NCI-H526 treated with DMSO at 0.1 percent for 48 hours (cell line): ENCODE data around the gene TACR2.

Experiments used
- DNase-seq: peaks from one replicate; lab custom pipeline; 2025; lab: John Stamatoyannopoulos, UW

TACR2 gene

GRCh38 chr10:69416695-69417094 is at the start of gene TACR2:
Gene TACR2 (minus strand): TSS chr10:69416918. CDS start chr10:69416323, 595 bp downstream.
- DNase-seq, result no peak

- DNase-seq, result no peak
These were observed 49.4 kb upstream of the TACR2 start for GRCh38 chr10:69466158-69466490.

- no peak for DNase-seq
These were observed 48.9 kb upstream of the TACR2 start for GRCh38 chr10:69465457-69466157.

GRCh38 chr10:69464801-69465401 is 48.2 kb upstream of the TACR2 start:
- DNase-seq, result no peak

GRCh38 chr10:69464401-69464800 is 47.7 kb upstream of the TACR2 start:
- no peak for DNase-seq

GRCh38 chr10:69463886-69464285 is 47.2 kb upstream of the TACR2 start:
- no peak for DNase-seq

- no peak for DNase-seq
These were observed 44.7 kb upstream of the TACR2 start for GRCh38 chr10:69461243-69462025.

DNA sequence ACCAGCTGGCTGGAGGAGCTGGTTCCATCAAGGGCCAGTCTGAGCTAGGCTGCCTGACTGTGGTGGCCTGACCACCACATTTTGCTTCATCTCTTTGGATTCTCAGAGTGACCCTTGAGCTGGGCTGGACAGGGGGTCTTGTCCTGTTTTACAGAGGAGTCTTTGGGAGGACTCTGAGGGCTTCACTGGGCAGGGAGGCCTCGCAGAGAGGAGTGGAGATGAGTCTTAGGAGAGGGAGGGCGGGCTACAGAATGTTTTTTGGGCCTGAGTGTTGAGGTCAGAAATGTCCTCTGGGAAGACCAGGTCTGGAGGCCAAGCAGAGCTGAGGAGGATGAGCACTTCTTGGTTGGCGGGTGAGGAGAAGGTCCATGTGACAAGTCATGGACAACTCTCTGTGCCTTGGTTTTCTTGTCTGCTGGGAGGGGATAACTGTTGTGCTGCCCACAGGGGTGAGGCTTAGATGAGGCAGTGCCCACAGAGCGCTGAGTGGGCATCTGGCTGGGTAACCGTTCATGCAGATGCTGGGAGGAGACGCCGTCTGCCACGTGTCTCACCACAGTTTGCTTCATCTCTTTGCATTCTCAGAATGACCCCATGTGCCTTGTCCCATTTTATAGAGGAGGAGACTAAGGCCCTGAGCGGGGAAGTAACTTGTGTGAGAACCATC is 44.0 kb upstream of the TACR2 start:
- DNase-seq, result no peak

DNA sequence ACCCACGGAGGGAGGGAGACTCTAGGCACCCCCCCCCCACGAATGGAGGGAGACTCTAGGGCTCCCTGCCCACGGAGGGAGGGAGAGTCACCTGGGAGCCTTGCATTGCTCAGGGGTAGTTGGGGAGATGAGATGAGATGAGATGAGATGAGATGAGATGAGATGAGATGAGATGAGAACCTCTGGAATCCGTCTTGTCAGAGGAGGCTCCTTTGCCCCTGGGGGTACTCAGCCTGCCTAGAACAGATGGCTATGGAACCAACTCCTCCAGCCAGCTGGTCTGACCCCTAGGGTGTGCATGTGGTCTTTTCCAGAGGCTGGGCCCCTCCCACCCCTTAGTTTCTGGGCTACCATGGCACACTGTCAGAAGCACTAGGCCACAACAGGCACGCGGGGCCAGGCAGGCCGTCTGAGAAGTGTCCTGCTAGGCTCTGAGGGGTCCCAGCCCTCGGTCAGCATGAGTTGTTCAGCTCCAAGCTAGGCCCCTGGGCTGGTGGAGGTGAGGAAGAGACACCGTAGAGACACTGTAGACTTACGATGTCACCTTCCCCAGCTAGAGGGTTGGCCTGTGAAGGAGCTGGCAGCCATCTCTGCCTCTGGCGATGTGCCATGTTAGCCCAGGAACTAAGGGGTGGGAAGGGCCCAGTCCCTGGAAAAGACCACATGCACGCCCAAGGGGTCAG is 43.3 kb upstream of the TACR2 start:
- DNase-seq, result no peak

GRCh38 chr10:69459101-69459790 is 42.5 kb upstream of the TACR2 start:
- no peak for DNase-seq

DNA sequence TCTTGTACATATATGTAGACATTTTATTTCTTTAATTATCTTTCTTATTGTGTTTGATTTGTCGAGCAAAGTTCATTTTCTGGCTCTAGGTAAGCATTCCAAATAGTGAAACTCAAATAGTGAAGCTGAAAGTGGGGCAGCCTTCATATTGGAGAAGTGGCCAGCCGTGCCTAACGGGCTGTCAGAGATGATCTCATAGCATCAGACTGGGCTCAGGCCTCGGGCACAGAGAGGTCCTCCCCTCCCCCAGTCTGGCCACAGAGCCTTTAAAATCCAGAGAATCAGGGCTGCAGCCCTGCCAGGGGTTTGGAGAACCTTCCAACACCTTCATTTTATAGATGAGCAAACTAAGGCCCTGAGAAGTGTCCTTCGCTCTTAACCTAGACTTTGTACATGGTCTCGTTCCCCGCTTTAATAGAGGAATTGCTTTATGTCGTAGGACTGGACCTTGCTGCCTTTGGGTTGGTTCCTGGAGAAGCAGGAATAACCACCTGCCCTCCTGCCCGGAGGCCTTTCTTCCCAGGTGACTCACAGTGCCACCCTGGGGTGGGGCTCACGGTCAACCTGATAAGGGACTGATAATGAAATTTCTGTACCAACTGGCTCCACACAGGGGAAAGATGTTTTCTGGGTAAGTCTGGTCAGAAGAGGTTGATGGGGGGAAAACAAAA is 41.8 kb upstream of the TACR2 start:
- DNase-seq, result no peak

DNA sequence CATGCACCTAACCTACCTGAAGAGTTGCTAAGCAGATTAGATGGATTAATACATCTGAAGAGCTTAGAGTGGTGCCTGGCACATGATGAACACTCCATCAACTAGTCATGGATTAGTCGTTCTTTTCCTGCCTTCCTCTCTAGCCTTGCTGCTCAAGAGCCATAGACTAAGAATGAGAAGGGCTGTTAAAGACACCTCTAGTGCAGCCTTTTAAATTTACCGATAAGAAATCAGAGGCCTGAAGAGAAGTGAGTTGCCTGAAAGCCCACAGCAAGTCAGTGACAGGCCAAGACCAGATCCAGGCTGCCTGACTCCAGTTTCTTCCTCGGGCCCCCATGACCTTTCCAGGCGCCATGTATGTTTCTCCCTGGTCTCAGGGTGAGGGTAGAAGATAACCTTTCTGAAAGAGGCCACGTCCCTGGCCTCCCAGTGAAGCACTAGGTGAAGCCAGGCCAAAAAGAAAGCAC is 41.1 kb upstream of the TACR2 start:
- no peak for DNase-seq

DNA sequence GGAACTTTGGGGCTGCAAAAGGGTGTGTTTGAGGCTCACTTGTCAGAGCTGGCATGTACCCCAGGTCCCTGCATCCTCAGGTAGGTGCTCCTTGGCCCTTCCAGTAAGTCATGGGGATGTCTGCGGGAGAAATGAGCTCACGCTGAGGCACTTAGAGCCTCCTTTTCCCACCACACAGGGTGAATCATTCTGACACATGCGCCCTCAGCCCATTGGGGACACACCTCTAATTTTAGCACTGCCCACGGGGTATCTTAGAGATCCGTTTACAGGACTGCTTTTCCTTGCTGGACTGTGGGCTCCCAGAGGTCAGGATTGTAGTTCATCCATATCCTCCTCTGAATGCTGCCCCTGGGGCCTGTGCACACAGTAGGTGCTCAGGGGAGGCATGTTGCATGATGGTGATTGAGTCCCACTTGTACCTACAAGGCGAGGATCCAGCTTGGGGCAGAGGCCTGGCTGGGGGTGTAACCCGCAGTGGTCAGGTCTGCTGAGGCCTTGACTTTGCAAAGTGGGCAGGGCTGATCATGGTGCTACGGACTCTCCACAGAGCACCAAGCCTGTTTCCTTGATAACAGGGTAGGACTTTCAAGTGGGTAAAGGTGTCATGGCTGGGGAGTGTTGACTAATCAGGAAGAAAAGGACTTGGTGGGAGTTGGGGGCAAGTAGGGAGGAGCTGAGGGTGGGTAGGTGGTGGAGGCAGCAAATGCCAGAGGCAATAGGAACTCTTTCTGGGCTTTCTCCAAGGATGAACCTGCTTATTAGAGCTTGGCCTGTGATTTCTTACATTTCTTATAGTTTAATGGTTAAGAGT is 40.4 kb upstream of the TACR2 start:
- no peak for DNase-seq

GRCh38 chr10:69455006-69455763 is 38.5 kb upstream of the TACR2 start:
- DNase-seq, result no peak

DNA sequence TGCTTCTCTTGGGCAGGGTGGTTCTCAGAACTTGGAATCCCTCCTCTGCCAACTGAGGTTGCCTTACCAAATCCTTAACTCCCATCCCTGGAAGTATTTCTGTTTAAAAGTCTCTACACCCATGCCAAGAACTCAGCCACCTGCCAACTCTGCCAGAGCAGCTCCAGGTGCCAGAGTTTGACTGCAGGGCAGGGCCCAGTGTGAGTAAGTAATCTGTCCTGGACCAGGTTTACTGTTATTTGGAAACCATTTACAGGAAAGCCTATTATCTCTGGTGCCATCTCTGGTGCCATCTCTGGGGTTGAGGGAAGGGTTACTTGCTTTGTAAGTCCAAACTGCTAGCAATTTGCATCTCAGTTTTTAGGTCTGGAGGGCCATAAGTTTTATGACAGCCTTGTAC is 37.1 kb upstream of the TACR2 start:
- DNase-seq, result no peak

GRCh38 chr10:69452676-69453415 is 36.1 kb upstream of the TACR2 start:
- no peak for DNase-seq

- peak; percentile 5 for DNase-seq
These were observed 35.1 kb upstream of the TACR2 start for GRCh38 chr10:69451784-69452251.

GRCh38 chr10:69451209-69451783 is 34.6 kb upstream of the TACR2 start, which contains the start of gene TSPAN15:
Gene TSPAN15 (plus strand): TSS chr10:69451465. CDS start chr10:69451595, 130 bp downstream.
- peak; percentile 91 for DNase-seq
